ENCODE results near the gene NAXD. TPM values are rescaled to one million over a fixed set of nuclear protein-coding genes. Genes with fewer than 3 reads are reported as not detected.

NAXD gene
- total RNA-seq, 1 donor from 2014 or later: 25.8 TPM

GRCh38 chr13:110618167-110618566 is 2.8 kb downstream of the NAXD start:
- Mint-ChIP-seq H3K36me3 (ENCODE audit: low read depth, unreplicated experiment) (peaks cover 3% of the 10 kb centered on the region), H3K27ac (ENCODE audit: unreplicated experiment) (no peak overlapping the region), H3K27me3 (ENCODE audit: low read depth, unreplicated experiment) (peaks cover 2% of the 10 kb centered on the region), H3K9me3 (ENCODE audit: unreplicated experiment) (peaks cover 6% of the 10 kb centered on the region), H3K4me3 (ENCODE audit: unreplicated experiment) (no peak overlapping the region), H3K4me1 (ENCODE audit: low read depth, unreplicated experiment) (peaks cover 14% of the 10 kb centered on the region)
- H3K27me3 ChIP-seq (ENCODE audit: insufficient read depth, low read length): no peaks in the 10 kb centered on the region
- FAIRE-seq (no peak), DNase-seq (ENCODE audit: low read depth) (no peak)
- no peaks in the 10 kb centered on the region for H3K36me3 ChIP-seq (ENCODE audit: insufficient read depth, low read length)
- no peak overlapping the region for H3K4me3 ChIP-seq (ENCODE audit: insufficient read depth, low read depth, low read length)
- H2AFZ ChIP-seq (ENCODE audit: low read depth, low read length): no peak overlapping the region
- H3K4me1 ChIP-seq (ENCODE audit: insufficient read depth, low read length): peaks cover 25% of the 10 kb centered on the region
- H3K9me3 ChIP-seq (ENCODE audit: insufficient read depth, low read depth, low read length): no peaks in the 10 kb centered on the region
- H3K9ac ChIP-seq (ENCODE audit: low read length): no peak overlapping the region
- TF ChIP-seq EZH2 (IDR thresholded peaks at IDR 0.05; ENCODE audit: insufficient read depth, low read length) (no peak), CTCF (IDR thresholded peaks at IDR 0.05; ENCODE audit: insufficient read depth, low read depth, low read length) (no peak)
- H4K20me1 ChIP-seq (ENCODE audit: insufficient read depth, low read length): peaks cover 70% of the 10 kb centered on the region
- no peak overlapping the region for H3K4me2 ChIP-seq (ENCODE audit: low read length)
- H3K27ac ChIP-seq (ENCODE audit: low read depth, low read length): no peak overlapping the region
- H3K79me2 ChIP-seq (ENCODE audit: insufficient read depth, low read length): peaks cover 82% of the 10 kb centered on the region

DNA sequence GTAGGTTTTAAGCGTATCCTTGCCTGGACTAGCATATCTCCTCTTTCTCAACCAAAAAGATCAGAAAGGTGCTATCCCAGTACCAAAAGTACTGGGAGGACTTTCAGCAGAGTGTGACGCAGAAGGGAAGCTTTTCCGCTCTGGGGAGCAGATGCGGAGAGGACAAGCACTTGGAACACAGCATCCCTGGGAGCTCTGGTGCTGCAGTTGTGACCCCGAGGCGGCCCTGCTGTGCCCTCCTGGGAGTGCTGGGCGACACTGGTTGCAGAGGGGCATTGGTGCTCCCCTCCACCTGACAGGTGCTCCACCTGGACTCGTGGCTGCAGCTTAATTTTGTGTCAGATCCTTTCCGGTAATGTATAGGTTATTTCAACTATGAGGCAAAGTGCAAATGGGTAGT is 3.4 kb downstream of the NAXD start:
- no peak overlapping the region for H3K4me3 ChIP-seq (ENCODE audit: insufficient read depth, low read depth, low read length)
- no peaks in the 10 kb centered on the region for H3K9me3 ChIP-seq (ENCODE audit: insufficient read depth, low read depth, low read length)
- no peak overlapping the region for H3K27ac ChIP-seq (ENCODE audit: low read depth, low read length)
- Mint-ChIP-seq H3K27ac (ENCODE audit: unreplicated experiment) (no peak overlapping the region), H3K9me3 (ENCODE audit: unreplicated experiment) (peaks cover 3% of the 10 kb centered on the region), H3K27me3 (ENCODE audit: low read depth, unreplicated experiment) (no peaks in the 10 kb centered on the region), H3K4me1 (ENCODE audit: low read depth, unreplicated experiment) (peaks cover 14% of the 10 kb centered on the region), H3K36me3 (ENCODE audit: low read depth, unreplicated experiment) (peaks cover 3% of the 10 kb centered on the region), H3K4me3 (ENCODE audit: unreplicated experiment) (no peak overlapping the region)
- no peak for FAIRE-seq
- no peaks in the 10 kb centered on the region for H3K36me3 ChIP-seq (ENCODE audit: insufficient read depth, low read length)
- no peak overlapping the region for H2AFZ ChIP-seq (ENCODE audit: low read depth, low read length)
- H3K4me2 ChIP-seq (ENCODE audit: low read length): no peak overlapping the region
- DNase-seq (ENCODE audit: low read depth): no peak
- no peaks in the 10 kb centered on the region for H3K27me3 ChIP-seq (ENCODE audit: insufficient read depth, low read length)
- H3K79me2 ChIP-seq (ENCODE audit: insufficient read depth, low read length): peaks cover 87% of the 10 kb centered on the region
- H3K9ac ChIP-seq (ENCODE audit: low read length): no peak overlapping the region
- TF ChIP-seq EZH2 (IDR thresholded peaks at IDR 0.05; ENCODE audit: insufficient read depth, low read length) (no peak), CTCF (IDR thresholded peaks at IDR 0.05; ENCODE audit: insufficient read depth, low read depth, low read length) (no peak)
- H4K20me1 ChIP-seq (ENCODE audit: insufficient read depth, low read length): peaks cover 75% of the 10 kb centered on the region
- peaks cover 25% of the 10 kb centered on the region for H3K4me1 ChIP-seq (ENCODE audit: insufficient read depth, low read length)

DNA sequence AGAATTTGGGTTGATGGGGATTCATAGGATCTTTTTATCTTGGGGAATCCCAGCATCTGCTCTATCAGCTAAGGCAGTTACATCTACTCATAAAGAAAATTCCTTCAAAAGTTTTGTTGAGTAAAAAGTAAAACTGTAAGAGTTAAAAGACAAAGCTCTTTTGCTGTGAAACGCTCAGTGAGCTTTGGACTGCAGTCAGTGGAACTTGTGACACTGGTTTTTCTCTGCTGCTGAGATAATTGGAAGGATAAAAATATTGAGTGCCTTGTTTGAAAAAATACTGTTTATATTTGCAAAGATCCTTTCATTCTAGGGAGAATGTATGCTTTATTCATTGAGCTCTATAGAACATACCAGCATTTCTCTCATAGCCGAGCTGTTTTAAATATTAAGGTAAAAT is 5.3 kb downstream of the NAXD start:
- no peak overlapping the region for H3K27ac Mint-ChIP-seq (ENCODE audit: unreplicated experiment)
- no peak overlapping the region for H3K4me3 ChIP-seq (ENCODE audit: insufficient read depth, low read depth, low read length)

More for the DNA sequence above, 5.3 kb downstream of the NAXD start:
- Mint-ChIP-seq H3K9me3 (ENCODE audit: unreplicated experiment) (no peaks in the 10 kb centered on the region), H3K4me3 (ENCODE audit: unreplicated experiment) (no peak overlapping the region), H3K27me3 (ENCODE audit: low read depth, unreplicated experiment) (no peaks in the 10 kb centered on the region), H3K4me1 (ENCODE audit: low read depth, unreplicated experiment) (peaks cover 16% of the 10 kb centered on the region), H3K36me3 (ENCODE audit: low read depth, unreplicated experiment) (peaks cover 4% of the 10 kb centered on the region)
- no peak overlapping the region for H3K27ac ChIP-seq (ENCODE audit: low read depth, low read length)
- no peak overlapping the region for H2AFZ ChIP-seq (ENCODE audit: low read depth, low read length)
- H3K27me3 ChIP-seq (ENCODE audit: insufficient read depth, low read length): no peaks in the 10 kb centered on the region
- H3K4me2 ChIP-seq (ENCODE audit: low read length): no peak overlapping the region
- H3K4me1 ChIP-seq (ENCODE audit: insufficient read depth, low read length): peaks cover 21% of the 10 kb centered on the region
- peaks cover 99% of the 10 kb centered on the region for H3K79me2 ChIP-seq (ENCODE audit: insufficient read depth, low read length)
- DNase-seq (ENCODE audit: low read depth) (no peak), FAIRE-seq (no peak)
- H4K20me1 ChIP-seq (ENCODE audit: insufficient read depth, low read length): peaks cover 89% of the 10 kb centered on the region
- no peaks in the 10 kb centered on the region for H3K9me3 ChIP-seq (ENCODE audit: insufficient read depth, low read depth, low read length)
- TF ChIP-seq EZH2 (IDR thresholded peaks at IDR 0.05; ENCODE audit: insufficient read depth, low read length): no peak
- TF ChIP-seq CTCF (IDR thresholded peaks at IDR 0.05; ENCODE audit: insufficient read depth, low read depth, low read length): no peak
- no peaks in the 10 kb centered on the region for H3K36me3 ChIP-seq (ENCODE audit: insufficient read depth, low read length)
- no peak overlapping the region for H3K9ac ChIP-seq (ENCODE audit: low read length)
